ENCODE results near the gene NHP2.
A peak's percentile ranks its signal among the peaks of the same experiment; 100 is the strongest.
"Not testable (repeated sequence)": the region's sequence is repeated elsewhere in the genome, so short reads cannot be mapped to it uniquely, and the experiment has no call there.

Gene NHP2

DNA sequence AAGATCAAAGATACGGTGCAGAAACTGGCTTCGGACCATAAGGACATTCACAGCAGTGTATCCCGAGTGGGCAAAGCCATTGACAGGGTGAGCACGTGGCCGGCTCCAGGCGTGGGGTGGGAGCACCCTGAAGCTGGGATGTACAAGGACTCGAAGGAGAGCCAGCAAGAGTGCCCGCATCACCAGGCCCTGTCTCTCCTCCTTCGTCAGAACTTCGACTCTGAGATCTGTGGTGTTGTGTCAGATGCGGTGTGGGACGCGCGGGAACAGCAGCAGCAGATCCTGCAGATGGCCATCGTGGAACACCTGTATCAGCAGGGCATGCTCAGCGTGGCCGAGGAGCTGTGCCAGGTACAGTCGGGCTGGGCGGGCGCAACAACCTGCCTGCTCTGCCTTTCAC is 11.0 kb downstream of the NHP2 start:
- peaks cover 34% of the 10 kb centered on the region for H3K36me3 ChIP-seq (ENCODE audit: control insufficient read depth, insufficient read depth, low read length)
- H3K27ac ChIP-seq (ENCODE audit: low read depth, low read length): no peak overlapping the region
- no peak overlapping the region for H3K4me3 ChIP-seq (ENCODE audit: low read length)
- no peaks in the 10 kb centered on the region for H3K27me3 ChIP-seq (ENCODE audit: control insufficient read depth, insufficient read depth, low read length)
- H3K9ac ChIP-seq (ENCODE audit: low read length): no peak overlapping the region
- no peaks in the 10 kb centered on the region for H3K4me1 ChIP-seq (ENCODE audit: control insufficient read depth, insufficient read depth, low read length)

DNA sequence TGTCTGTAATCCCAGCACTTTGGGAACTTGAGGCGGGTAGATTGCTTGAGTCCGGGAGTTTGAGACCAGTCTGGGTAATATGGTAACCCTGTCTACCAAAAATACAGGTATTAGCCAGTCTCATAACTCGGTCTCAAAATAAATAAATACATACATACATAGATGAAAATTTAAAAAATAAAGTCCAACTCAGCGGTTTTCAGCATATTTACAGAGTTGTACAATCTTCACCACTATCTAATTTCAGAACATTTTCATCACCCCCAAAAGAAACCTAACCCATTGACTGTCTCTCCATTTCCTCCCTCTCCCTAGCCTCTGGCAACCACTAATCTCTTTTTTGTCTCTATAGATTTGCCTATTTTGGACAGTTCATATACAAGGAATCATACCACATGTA is 12.1 kb downstream of the NHP2 start:
- Histone ChIP-seq H3K4me1 (ENCODE audit: control insufficient read depth, insufficient read depth, low read length) (no peaks in the 10 kb centered on the region), H3K4me3 (ENCODE audit: low read length) (no peak overlapping the region), H3K27me3 (ENCODE audit: control insufficient read depth, insufficient read depth, low read length) (no peaks in the 10 kb centered on the region), H3K27ac (ENCODE audit: low read depth, low read length) (no peak overlapping the region), H3K36me3 (ENCODE audit: control insufficient read depth, insufficient read depth, low read length) (peaks cover 25% of the 10 kb centered on the region), H3K9ac (ENCODE audit: low read length) (no peak overlapping the region)

DNA sequence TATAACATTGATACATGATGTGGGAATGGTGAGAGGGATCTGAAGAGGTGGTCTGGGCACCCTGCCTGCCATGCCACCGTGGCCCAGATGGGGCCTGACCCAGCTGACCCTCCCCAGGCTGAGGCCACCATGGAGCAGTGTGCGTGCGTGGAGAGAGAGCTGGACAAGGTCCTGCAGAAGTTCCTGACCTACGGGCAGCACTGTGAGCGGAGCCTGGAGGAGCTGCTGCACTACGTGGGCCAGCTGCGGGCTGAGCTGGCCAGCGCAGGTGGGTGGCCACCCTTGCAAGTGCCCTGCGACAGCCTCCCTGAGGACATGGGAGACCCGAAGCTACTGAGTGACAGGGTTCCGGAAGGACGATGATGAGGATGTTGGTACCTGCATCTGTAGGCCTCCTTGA is 15.7 kb downstream of the NHP2 start:
- Histone ChIP-seq H3K36me3 (ENCODE audit: control insufficient read depth, insufficient read depth, low read length) (peaks cover 24% of the 10 kb centered on the region), H3K4me1 (ENCODE audit: control insufficient read depth, insufficient read depth, low read length) (no peaks in the 10 kb centered on the region), H3K27ac (ENCODE audit: low read depth, low read length) (no peak overlapping the region), H3K9ac (ENCODE audit: low read length) (no peak overlapping the region), H3K4me3 (ENCODE audit: low read length) (no peak overlapping the region), H3K27me3 (ENCODE audit: control insufficient read depth, insufficient read depth, low read length) (no peaks in the 10 kb centered on the region)

DNA sequence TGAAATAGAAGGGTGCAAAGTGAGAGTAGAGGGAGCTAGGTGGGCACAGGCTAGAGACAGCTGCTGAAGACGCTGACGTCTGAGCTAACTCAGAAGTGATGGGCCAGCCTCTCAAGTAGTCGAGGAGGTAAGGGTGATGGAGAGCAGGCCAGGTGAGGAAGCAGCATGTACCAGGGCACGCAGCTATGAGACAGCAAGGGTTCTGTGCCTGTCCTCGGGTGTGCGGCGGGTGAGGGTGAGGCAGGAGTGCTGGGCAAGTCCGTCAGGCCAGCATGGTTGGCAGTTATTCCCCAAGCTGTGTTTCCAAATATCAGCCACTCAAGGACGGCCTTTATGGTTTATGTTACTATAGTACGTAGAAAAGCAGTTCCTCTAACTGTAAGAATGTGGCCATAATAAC is 16.7 kb downstream of the NHP2 start:
- Histone ChIP-seq H3K4me3 (ENCODE audit: low read length) (no peak overlapping the region), H3K4me1 (ENCODE audit: control insufficient read depth, insufficient read depth, low read length) (no peaks in the 10 kb centered on the region), H3K36me3 (ENCODE audit: control insufficient read depth, insufficient read depth, low read length) (peaks cover 15% of the 10 kb centered on the region), H3K27me3 (ENCODE audit: control insufficient read depth, insufficient read depth, low read length) (no peaks in the 10 kb centered on the region), H3K27ac (ENCODE audit: low read depth, low read length) (no peak overlapping the region), H3K9ac (ENCODE audit: low read length) (no peak overlapping the region)

DNA sequence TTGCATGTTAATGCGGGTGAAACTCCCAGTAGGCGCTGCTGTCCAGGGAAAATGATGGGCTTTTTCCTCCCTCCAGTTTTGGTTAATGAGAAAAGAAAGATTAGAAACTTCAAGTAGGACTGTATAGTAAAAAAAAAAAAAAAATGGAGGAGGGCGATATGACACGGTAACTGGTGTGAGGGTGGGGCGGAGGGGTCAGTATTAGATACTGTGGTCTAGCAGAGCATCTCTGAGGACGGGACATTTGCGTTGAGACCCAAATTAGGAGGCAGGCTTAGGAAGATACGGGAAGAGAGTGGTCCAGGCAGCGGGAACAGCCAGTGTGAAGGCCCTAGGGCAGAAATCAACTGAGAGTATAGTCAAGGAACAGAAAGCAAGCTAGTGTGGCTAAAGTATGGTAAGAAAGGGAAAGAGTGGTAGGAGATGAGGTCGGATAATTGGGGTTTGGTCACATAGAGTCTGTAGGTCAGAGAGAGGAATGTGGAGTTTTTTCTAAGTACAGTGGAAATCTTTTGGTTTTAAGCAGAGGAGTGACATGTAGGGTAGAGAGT is 22.2 kb downstream of the NHP2 start:
- H3K27me3 ChIP-seq (ENCODE audit: control insufficient read depth, insufficient read depth, low read length): no peaks in the 10 kb centered on the region
- peak overlapping the region; percentile 68 for H3K27ac ChIP-seq (ENCODE audit: low read depth, low read length)
- no peak overlapping the region for H3K9ac ChIP-seq (ENCODE audit: low read length)
- peak overlapping the region; percentile 78 for H3K4me3 ChIP-seq (ENCODE audit: low read length)
- peaks cover 3% of the 10 kb centered on the region for H3K4me1 ChIP-seq (ENCODE audit: control insufficient read depth, insufficient read depth, low read length)
- peaks cover 10% of the 10 kb centered on the region for H3K36me3 ChIP-seq (ENCODE audit: control insufficient read depth, insufficient read depth, low read length)

DNA sequence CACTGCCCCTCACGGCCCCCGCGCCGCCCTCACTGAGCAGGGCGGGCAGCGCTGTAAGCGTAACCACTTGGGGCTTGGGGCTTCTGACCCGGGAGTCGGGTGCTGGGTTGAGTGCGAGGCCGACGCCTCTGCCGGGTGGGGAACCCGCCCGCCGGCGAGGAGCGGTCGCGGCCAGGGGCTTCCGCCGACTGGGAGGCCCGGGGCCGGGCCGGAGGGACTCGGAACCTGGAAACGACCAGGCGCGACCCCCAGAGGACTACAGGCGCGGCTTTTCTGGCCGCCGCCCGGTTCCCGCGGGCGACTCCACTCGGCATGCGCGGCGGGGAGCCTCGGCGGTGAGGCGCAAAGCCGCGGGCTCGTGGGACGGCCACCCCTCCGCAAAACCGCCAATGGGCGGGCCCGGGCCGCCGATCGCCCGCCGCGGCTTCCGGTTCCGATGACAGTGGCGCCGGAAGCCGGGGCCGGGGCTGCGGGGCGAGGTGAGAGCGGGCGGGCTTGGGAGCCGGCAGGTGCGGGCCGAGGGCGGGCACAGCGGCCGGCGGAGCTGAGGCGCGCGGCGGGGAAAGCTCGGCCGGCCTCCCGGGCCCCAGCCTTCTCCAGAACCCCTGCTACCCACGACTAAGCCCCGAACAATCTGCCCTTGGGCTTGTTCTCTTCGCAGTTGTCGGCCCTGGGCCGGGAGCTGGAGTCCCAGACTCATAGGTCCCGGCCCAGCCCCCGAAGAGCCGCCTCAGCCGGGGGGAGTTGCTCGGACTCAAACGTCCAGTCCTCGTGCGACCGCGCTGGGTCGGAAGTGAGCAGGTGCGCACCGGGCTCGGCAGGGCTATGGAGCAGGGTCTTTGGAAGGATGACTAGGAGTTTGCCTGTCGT is 22.9 kb downstream of the NHP2 start, which contains the start of gene RMND5B:
Gene RMND5B, plus strand, starts transcription at position 439 of the 870 bp plus-strand sequence. CDS start 7,106 bp downstream, outside the sequence.
- Histone ChIP-seq H3K27me3 (ENCODE audit: control insufficient read depth, insufficient read depth, low read length) (no peaks in the 10 kb centered on the region), H3K9ac (ENCODE audit: low read length) (peak within 1 kb of the TSS; percentile 77), H3K36me3 (ENCODE audit: control insufficient read depth, insufficient read depth, low read length) (peaks cover 9% of the 10 kb centered on the region), H3K4me1 (ENCODE audit: control insufficient read depth, insufficient read depth, low read length) (peaks cover 3% of the 10 kb centered on the region), H3K4me3 (ENCODE audit: low read length) (peak within 1 kb of the TSS; percentile 78), H3K27ac (ENCODE audit: low read depth, low read length) (peak within 1 kb of the TSS; percentile 91)

DNA sequence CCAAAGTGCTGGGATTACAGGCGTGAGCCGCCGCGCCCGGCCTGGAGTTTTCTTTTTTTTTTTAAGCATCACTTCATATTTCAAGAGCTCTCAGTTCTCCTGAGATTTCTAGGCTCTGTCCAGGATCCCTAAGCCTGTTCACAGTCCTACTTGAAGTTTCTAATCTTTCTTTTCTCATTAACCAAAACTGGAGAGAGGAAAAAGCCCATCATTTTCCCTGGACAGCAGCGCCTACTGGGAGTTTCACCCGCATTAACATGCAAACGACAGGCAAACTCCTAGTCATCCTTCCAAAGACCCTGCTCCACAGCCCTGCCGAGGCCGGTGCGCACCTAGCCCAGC is 23.5 kb downstream of the NHP2 start:
- not testable (repeated sequence) for H3K27me3 ChIP-seq (ENCODE audit: control insufficient read depth, insufficient read depth, low read length); H3K36me3 ChIP-seq (ENCODE audit: control insufficient read depth, insufficient read depth, low read length); H3K4me1 ChIP-seq (ENCODE audit: control insufficient read depth, insufficient read depth, low read length)
- peak overlapping the region; percentile 91 for H3K27ac ChIP-seq (ENCODE audit: low read depth, low read length)
- peak overlapping the region; percentile 78 for H3K4me3 ChIP-seq (ENCODE audit: low read length)
- H3K9ac ChIP-seq (ENCODE audit: low read length): peak overlapping the region; percentile 77

DNA sequence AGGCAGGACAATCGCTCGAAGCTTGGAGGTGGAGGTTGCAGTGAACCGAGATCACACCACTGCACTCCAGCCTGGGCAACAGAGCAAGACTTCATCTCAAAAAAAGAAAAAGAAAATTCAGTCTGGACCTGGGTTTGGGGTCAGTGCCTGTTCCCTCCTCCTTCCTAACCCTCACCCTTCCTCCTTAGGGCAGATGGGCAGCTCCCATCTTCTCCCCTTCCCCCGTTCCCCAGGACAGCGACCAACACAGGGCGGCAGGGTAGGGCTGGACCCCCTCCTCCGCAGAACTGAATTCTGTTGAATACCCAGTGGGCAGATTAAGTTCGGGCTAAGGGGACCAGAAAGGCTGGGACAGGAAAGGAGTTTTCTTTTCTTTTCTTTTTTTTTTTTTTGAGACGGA is 24.4 kb downstream of the NHP2 start:
- Histone ChIP-seq H3K9ac (ENCODE audit: low read length) (no peak overlapping the region), H3K27me3 (ENCODE audit: control insufficient read depth, insufficient read depth, low read length) (no peaks in the 10 kb centered on the region), H3K4me1 (ENCODE audit: control insufficient read depth, insufficient read depth, low read length) (peaks cover 3% of the 10 kb centered on the region), H3K4me3 (ENCODE audit: low read length) (no peak overlapping the region), H3K36me3 (ENCODE audit: control insufficient read depth, insufficient read depth, low read length) (peaks cover 4% of the 10 kb centered on the region), H3K27ac (ENCODE audit: low read depth, low read length) (no peak overlapping the region)

DNA sequence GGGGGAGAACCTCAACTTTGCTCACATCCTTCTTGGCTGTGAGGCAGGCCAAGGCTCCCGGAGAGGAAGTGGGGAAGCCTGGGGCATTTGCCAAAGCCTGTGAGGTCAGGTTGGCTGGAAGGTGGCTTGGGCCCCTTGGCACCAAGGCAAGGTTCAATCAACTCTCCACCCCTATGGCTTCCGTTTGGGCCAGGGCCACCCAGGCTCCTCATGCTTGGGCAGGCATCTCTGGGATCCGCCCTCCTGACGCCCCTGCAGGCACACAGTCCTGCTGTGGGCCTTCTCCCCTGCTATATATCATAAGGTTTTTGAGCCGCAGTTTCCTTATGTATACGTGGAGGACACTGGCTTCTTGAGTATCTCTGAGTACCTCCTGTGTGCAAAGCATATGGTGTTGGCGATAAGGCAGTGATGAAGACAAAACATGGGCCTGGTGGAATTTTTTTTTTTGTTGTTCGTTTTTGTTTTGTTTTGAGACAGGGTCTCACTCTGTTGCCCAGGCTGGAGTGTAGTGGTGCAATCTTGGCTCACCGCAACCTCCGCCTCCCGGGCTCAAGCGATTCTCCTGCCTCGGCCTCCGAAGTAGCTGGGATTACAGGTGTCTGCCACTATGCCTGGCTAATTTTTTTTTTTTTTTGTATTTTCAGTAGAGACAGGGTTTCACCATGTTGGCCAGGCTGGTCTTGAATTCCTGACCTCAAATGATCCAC is 26.2 kb downstream of the NHP2 start:
- H3K4me3 ChIP-seq (ENCODE audit: low read length); H3K36me3 ChIP-seq (ENCODE audit: control insufficient read depth, insufficient read depth, low read length); H3K27me3 ChIP-seq (ENCODE audit: control insufficient read depth, insufficient read depth, low read length); H3K27ac ChIP-seq (ENCODE audit: low read depth, low read length); H3K4me1 ChIP-seq (ENCODE audit: control insufficient read depth, insufficient read depth, low read length); H3K9ac ChIP-seq (ENCODE audit: low read length): not testable (repeated sequence)

DNA sequence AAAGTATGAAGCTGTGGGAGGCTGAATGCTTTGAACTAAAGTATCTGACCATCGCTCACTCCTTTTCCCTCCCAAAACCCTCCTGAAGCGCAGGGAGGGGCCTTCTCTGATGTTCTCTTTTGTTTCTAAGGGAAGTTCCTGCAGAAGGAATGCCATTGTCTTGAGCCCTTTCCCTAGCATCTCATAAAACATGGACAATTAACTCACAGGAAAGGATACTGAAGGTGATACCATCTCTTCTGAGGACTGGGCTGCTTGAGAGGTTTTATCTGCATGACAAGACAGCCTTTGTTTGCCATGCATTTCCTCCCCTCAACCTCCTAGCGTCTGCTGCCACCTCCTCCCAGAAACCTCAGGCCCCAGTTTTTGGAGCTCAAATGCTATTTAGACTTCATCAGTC is 27.1 kb downstream of the NHP2 start:
- no peak overlapping the region for H3K9ac ChIP-seq (ENCODE audit: low read length)
- H3K27ac ChIP-seq (ENCODE audit: low read depth, low read length): no peak overlapping the region
- no peak overlapping the region for H3K4me3 ChIP-seq (ENCODE audit: low read length)
- H3K27me3 ChIP-seq (ENCODE audit: control insufficient read depth, insufficient read depth, low read length): no peaks in the 10 kb centered on the region
- no peaks in the 10 kb centered on the region for H3K36me3 ChIP-seq (ENCODE audit: control insufficient read depth, insufficient read depth, low read length)
- peaks cover 11% of the 10 kb centered on the region for H3K4me1 ChIP-seq (ENCODE audit: control insufficient read depth, insufficient read depth, low read length)

DNA sequence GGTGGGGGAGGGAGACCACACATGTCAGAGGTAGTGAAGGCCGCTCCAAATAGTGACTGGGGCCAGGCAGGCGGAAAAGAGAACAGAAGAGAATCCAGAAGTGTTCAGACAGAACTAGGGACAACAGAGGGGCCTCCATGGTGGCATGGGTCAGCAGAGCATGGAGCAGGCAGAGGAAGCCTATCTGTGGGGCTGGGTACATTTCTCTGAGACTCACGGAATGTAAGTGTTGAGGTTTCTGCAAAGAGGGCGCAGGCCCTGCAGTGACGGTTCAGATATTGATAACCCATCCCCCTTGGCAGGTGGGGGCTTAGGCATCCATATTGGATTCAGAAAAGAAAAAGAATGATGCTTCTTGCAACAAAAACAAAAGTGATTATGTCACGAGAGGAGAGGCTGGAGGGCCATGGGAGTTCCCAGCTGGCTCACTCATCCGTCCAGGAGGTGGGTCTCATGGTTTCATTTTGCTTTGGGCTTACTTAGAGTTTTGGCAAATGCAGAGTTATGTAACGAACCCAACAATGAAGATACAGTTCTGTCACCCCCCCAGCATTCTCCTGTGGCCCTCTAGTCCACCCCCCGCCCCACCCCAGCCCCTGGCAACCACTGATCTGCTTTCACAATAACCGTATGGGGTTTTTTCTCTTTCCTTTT is 28.3 kb downstream of the NHP2 start:
- Histone ChIP-seq H3K9ac (ENCODE audit: low read length) (no peak overlapping the region), H3K27ac (ENCODE audit: low read depth, low read length) (no peak overlapping the region), H3K36me3 (ENCODE audit: control insufficient read depth, insufficient read depth, low read length) (no peaks in the 10 kb centered on the region), H3K4me1 (ENCODE audit: control insufficient read depth, insufficient read depth, low read length) (peaks cover 13% of the 10 kb centered on the region), H3K4me3 (ENCODE audit: low read length) (no peak overlapping the region), H3K27me3 (ENCODE audit: control insufficient read depth, insufficient read depth, low read length) (no peaks in the 10 kb centered on the region)
